ENCODE measurements around the gene JUND.

JUND gene

DNA sequence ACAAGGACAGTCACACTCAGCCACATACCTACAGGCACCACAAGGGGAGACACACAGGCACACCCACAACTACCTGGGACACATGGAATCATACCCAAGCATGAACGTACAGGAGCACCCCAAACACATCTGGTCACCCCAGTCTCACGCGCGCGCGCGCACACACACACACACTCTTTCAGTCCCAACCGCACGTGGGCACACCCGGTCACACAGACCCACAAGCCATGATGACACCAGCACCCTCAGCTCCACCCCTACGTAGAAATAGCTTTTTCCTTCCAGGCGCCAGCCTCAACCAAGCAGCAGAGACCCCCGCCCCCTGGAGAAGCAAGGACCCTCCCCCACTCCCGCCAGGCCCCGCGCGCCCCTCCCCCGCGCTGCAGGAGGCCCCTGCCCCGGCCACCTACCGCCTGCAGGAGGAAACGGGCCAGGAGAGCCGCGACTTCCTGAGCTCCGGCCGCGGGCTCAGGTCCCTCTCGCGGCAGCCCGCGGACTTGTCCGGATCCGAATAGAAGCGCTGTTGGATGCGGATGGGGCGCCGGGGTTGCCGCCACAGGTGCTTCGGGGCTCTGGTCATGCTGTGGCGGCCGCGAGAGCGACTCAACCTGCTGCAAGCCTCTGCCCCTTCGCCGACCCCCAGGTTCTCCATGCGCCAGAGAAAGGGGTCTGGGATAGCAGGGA lies 48.7 kb downstream of the JUND start:
- DNase-seq: no peak

DNA sequence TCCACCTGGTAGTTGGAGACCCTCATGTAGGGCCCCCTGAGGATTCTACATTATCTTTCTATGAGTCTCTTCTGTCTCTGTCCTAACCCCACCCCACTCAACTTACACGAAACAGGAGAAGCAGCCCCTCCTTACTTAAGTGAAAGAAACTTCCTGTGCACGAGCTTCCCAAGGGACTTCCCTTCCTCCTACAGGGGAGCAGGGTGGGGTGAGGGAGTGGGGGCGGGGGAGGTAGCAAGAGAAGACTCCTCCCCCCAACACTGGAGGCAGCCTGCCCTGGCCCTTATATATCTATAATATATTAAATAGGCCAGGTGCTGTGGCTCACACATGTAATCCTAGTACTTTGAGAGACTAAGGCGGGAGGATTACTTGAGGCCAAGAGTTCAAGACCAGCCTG lies 49.6 kb downstream of the JUND start:
- no peak for DNase-seq

DNA sequence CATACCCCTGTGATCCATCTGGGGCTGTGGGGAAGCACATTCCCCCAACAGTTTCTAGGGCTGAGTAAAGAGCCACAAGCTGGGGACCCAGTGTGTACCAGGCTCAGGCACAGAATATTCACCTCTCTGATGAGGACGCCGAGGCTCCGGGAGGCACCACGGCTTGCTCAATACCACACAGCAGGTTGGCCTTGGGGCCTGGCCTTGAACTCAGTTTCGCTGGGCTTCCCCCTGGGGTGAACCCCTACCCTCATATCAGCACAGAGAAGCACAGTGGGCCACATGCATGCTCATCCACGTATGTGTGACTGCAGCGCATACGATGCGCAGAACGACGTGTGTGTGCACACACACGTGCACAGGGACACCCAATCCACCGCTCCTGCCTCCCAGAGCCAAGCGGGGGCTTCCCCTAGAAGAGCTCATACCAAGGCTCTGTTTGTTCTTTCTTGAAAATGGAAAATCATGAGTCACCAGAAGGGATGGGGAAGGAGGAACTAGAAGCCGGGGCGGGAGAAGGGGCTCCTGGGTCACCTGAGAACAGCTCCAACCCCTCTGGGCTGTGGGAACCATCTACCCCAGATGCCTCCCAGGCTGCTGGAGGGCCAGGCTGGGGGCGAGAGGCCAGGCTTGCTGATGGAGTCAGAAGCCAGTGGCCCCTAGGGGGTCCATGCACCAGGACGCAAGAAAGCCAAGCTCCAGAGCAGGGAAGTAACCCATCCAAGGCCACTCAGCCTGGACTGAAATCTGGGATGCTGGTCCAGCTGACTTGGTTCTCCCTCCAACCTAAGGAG lies 50.3 kb downstream of the JUND start:
- no peak for DNase-seq

DNA sequence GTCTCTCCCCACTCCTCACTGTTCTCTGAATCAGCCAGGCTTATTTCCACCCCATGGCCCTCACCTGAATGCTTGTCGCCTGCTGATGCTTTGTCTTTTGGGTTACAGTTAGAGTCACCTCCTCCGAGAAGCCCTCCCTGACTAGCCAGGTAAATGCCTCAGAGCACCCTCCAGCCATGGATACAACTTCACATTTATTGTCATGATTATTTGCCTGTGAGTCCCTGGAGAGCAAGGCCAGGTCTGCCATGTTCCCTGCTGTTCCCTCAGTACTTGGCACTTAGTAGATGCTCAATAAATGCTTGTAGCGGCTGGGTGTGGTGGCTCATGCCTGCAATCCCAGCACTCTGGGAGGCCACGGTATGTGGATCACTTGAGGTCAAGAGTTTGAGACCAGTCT lies 51.5 kb downstream of the JUND start:
- no peak for DNase-seq

Measured in left hindlimb (tissue), 1 donor.